A549 (cell line): Measurements from ENCODE around the gene SLC22A13. TPM values are rescaled to one million over a fixed set of nuclear protein-coding genes. Genes with fewer than 3 reads are reported as not detected.
"Not testable (repeated sequence)": the region's sequence is repeated elsewhere in the genome, so short reads cannot be mapped to it uniquely, and the experiment has no call there.

Source experiments
- ATAC-seq, 2 experiments: fragments of 200-7000 bp in 1 of 2; fragments of >200 bp in 1 of 2; cut with Nextera tagmentation in 1 of 2; cut with Tn5 transposase in 1 of 2; 3 replicates each; pipeline versions ENCODE4 v1.8.0 to v1.9.1; 2018 to 2020; ENCODE audit warnings: mild to moderate bottlenecking in 1 of 2, moderate library complexity in 1 of 2
- CTCF ChIA-PET: fragments of 300-600 bp; sonication (Branson Sonifier 250); formaldehyde crosslinking; extraction: SDS; loops from one replicate; lab custom pipeline; 2021; ENCODE audit warnings: antibody characterized with exemption, inconsistent platforms; lab: Yijun Ruan, JAX
- POLR2A ChIA-PET: fragments of 350-600 bp; formaldehyde crosslinking; extraction: SDS; loops from one replicate; lab custom pipeline; 2021; ENCODE audit warnings: antibody characterized with exemption, inconsistent platforms; lab: Yijun Ruan, JAX
- DNase-seq, 2 experiments: peaks; one replicate each; pipeline versions ENCODE4 v3.0.0 to v3.0.0-alpha.2; 2011 to 2016; ENCODE audit warnings: low read depth in 1 of 2, low spot score in 1 of 2
- FAIRE-seq: peaks from 2 replicates; lab custom pipeline; 2011; peaks lifted over from hg19 to GRCh38; lab: Jason Lieb, UNC
- H3K27ac ChIP-seq, 2 experiments: fragments of >200 bp; sonication (Bioruptor Twin); formaldehyde crosslinking; 3 replicates each; pipeline ENCODE4 v1.5.1; 2016 to 2017
- H3K4me1 ChIP-seq: fragments of >200 bp; sonication (Bioruptor Twin); formaldehyde crosslinking; 3 replicates; pipeline ENCODE4 v1.6.1; 2016
- H3K4me2 ChIP-seq: fragments of >200 bp; sonication (Bioruptor Twin); formaldehyde crosslinking; 3 replicates; pipeline ENCODE4 v1.6.1; 2016
- H3K4me3 ChIP-seq: fragments of >200 bp; sonication (Bioruptor Twin); formaldehyde crosslinking; 3 replicates; pipeline ENCODE4 v1.5.1; 2016
- H3K9me3 ChIP-seq: fragments of >200 bp; sonication (Bioruptor Twin); formaldehyde crosslinking; 3 replicates; pipeline ENCODE4 v1.6.1; 2016
- EHMT2 ChIP-seq: fragments of 200-600 bp; sonication (generic); IDR thresholded peaks from 2 replicates; pipeline ENCODE4 v1.6.1; 2016; ENCODE audit warnings: antibody characterized with exemption, low read depth, mild to moderate bottlenecking, moderate library complexity
- HDAC2 ChIP-seq: fragments of 200-600 bp; sonication (generic); IDR thresholded peaks from 2 replicates; pipeline ENCODE4 v1.6.1; 2016
- JUN ChIP-seq, 2 experiments: fragments of >200 bp; sonication (Bioruptor Twin); formaldehyde crosslinking; IDR thresholded peaks; 2 replicates in 1 of 2; 3 replicates in 1 of 2; pipeline ENCODE4 v1.6.1; 2016 to 2017
- MAFK ChIP-seq: fragments of 450-650 bp; IDR thresholded peaks from 2 replicates; pipeline ENCODE4 v1.6.1; 2014; ENCODE audit not compliant: partially characterized antibody
- MYC ChIP-seq: IDR thresholded peaks from 2 replicates; pipeline ENCODE4 v1.6.1; 2012; ENCODE audit warnings: mild to moderate bottlenecking, inconsistent platforms, low read length, improper control_type of control experiment, borderline replicate concordance
- TFCP2L1 ChIP-seq: fragments of 250-450 bp; sonication (Bioruptor Pico); IDR thresholded peaks from 2 replicates; pipeline ENCODE4 v1.5.0; 2021; ENCODE audit warnings: mild to moderate bottlenecking
- ZFP36 ChIP-seq: fragments of 450-650 bp; IDR thresholded peaks from 2 replicates; pipeline ENCODE4 v1.6.1; 2014; ENCODE audit warnings: borderline replicate concordance; ENCODE audit not compliant: partially characterized antibody
- ZNF302 ChIP-seq: fragments of 250-450 bp; sonication (Bioruptor Pico); IDR thresholded peaks from 2 replicates; pipeline ENCODE4 v1.9.0; 2021; ENCODE audit warnings: inconsistent platforms, mild to moderate bottlenecking, moderate library complexity
- ZSCAN20 ChIP-seq: fragments of 250-450 bp; sonication (Bioruptor Pico); IDR thresholded peaks from 2 replicates; pipeline ENCODE4 v1.8.0; 2022; ENCODE audit warnings: mild to moderate bottlenecking, moderate library complexity
- WGBS: methylation state at CpG from one replicate; pipeline ENCODE4 v1.1.6; 2017; ENCODE audit errors: missing lambda C conversion rate; 5-methylcytosine and 5-hydroxymethylcytosine counted together
- polyA plus RNA-seq, 4 experiments: library from polyadenylated mRNA; depleted of rRNA in 3 of 4; stranded (reverse); fragments of >200 nt; fragmentation: RNase III in 1 of 4; extraction: RNeasy Plus Mini Kit Qiagen cat#74134 plus additional on column Dnase treatment in 1 of 4; gene quantifications; 2 replicates in 3 of 4; 3 replicates in 1 of 4; pipeline ENCODE4 v1.2.3, GENCODE V29; 2011 to 2017
- TF ChIP-seq, protein P1 (sequence below): IDR thresholded peaks from 2 replicates; pipeline ENCODE4 v1.6.1; 2012

SLC22A13 gene
- polyA plus RNA-seq, 2 of the 4 experiments (the other 2 are of a cell fraction): 0.13 to 0.21 TPM

DNA sequence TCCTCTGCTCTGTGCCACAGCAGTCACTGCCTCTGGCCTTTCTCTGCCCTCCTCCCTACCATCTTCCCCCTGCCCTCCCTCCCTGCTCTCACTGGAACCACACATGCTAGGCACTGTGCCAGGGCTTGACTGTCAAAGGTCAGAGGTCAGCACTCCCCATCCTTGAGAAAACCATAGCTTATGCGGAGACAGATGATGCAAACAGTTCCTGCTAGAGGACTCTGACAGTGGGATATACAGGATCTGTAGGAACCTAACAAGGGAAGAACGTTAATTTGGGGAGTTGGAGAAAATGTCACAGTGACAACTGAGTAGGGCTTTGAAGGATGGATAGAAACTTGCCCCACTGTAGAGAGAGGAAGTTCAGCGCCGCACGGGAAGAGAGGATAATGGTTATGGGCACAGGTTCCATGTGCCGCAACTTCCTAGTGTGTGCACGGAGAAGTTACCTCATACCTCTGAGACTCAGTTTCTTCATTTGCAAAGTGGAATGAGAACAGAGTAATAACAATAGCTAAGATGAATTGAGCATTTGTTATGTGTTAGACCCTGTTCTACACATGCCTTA, 51.7 kb downstream of the SLC22A13 start:
- 79% methylated on average over 7 of the region's 7 CpGs for WGBS
- DNase-seq (no peak), FAIRE-seq (no peak), ATAC-seq (no peak)
- TF ChIP-seq ZNF302 (CRISPR knock-in tag): no peak
- TF ChIP-seq, protein P1, sequence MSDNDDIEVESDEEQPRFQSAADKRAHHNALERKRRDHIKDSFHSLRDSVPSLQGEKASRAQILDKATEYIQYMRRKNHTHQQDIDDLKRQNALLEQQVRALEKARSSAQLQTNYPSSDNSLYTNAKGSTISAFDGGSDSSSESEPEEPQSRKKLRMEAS: no peak
- no peak for TF ChIP-seq JUN (IDR thresholded peaks at IDR 0.05)
- no peak for TF ChIP-seq EHMT2
- Histone ChIP-seq H3K4me1 (no peaks in the 10 kb centered on the region), H3K4me2 (no peak overlapping the region), H3K9me3 (no peaks in the 10 kb centered on the region), H3K27ac (no peak overlapping the region), H3K4me3 (no peak overlapping the region)
- CTCF ChIA-PET: no interaction called here
- POLR2A ChIA-PET: no interaction called here

DNA sequence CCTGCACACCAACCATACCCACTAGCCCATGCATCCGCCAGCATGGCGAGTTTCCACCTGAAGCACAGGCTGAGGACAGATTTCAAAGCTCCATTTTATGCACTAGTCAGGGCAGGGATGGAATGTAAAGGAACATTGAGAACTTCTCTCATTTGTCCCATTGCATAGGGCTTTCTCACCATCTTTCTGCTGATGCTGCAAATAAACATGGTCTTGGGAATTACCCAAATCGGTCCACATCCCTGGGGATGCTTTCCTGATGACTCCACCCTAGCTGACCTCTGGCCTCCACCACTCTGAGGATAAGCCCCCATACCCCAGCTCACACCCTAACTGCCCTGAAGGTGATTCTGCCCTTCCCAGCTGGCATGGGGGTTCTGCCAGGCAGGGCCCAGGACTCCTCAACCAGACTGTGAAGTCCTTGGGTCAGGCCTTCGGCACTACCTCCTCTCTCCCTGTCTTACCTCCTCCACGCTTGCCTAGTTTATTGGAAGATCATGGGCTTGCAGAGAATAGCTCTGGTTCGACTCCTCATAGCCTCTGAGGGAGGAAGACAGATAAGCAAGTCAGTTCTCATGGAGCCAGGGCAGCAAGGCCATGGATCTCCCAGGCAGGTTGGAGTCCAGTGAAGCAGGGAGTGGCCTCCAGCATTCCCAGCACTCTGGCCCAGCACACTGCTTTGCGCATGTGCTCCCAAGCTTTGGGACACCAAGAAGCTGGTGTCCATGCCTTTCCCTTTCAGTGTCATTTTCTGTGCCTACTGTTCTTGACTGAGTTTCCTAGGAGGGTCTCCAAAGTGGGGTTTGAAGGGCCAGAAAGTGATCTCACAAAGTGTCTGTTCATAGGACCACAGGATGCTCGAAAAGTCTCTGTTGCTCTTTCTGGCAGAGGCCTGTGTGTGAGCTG, 53.4 kb downstream of the SLC22A13 start:
- POLR2A ChIA-PET: no interaction called here

DNA sequence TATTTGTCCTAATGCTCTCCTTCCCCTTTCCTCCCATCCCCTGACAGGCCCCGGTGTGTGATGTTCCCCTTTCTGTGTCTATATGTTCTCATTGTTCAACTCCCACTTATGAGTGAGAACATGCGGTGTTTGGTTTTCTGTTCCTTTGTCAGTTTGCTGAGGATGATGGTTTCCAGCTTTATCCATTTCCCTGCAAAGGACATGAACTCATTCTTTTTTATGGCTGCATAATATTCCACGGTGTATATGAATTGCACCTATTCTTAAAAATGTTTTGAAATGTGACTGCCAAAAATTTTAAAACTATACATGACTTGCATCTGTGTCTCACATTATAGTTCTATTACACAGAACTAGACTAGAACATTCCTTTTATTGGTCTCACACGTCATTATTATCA, 55.0 kb downstream of the SLC22A13 start:
- H3K4me1 ChIP-seq, H3K4me2 ChIP-seq, DNase-seq, H3K4me3 ChIP-seq, POLR2A ChIA-PET, FAIRE-seq, ATAC-seq, H3K27ac ChIP-seq, H3K9me3 ChIP-seq: not testable (repeated sequence)
- 64% methylated on average over 4 of the region's 4 CpGs for WGBS
- CTCF ChIA-PET: interaction anchor here (2.7 kb wide), 1 partner anchor 26 kb away, joined by 10 read pairs; the partner anchor contains the start of gene XYLB

More for the DNA sequence above, 53.4 kb downstream of the SLC22A13 start:
- TF ChIP-seq ZFP36: no peak
- peak; percentile 91 for TF ChIP-seq MAFK
- Histone ChIP-seq H3K4me1 (no peaks in the 10 kb centered on the region), H3K4me3 (no peak overlapping the region), H3K4me2 (no peak overlapping the region), H3K27ac (no peak overlapping the region), H3K9me3 (no peaks in the 10 kb centered on the region)
- DNase-seq (no peak), ATAC-seq (no peak), FAIRE-seq (no peak)
- CTCF ChIA-PET: interaction anchor here (0.5 to 2.7 kb wide), 4 partner anchors 21 to 250 kb away, joined by 3 to 10 read pairs (median 3); partner anchors contain the start of gene XYLB
- 61% methylated on average over 8 of the region's 8 CpGs for WGBS

DNA sequence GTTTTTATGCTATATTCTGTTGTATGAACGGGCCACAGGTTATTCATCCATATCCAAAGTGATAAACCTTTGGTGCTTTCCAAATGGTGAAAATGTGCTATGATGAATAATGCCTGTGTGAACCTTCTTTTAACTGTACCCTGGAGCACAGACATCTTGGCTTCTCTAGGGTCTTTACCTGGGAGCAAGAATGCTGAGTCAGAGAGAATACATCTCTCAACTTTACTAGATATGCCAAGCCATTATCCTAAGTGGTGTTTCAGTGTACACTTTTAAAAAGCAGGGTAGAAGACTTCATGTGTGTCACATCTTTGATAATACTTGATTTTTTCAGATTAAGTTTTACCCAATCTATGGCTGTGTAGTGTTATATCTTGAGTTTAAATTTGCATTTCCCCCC, 57.4 kb downstream of the SLC22A13 start:
- no peak for DNase-seq
- H3K9me3 ChIP-seq: peaks cover 12% of the 10 kb centered on the region; the same call in 2 of the 3 replicates
- H3K27ac ChIP-seq: no peak overlapping the region
- CTCF ChIA-PET: no interaction called here
- H3K4me1 ChIP-seq: no peaks in the 10 kb centered on the region
- TF ChIP-seq ZNF302 (CRISPR knock-in tag) (no peak), MAFK (peak; percentile 52)
- no peak for FAIRE-seq
- POLR2A ChIA-PET: no interaction called here
- no peak for ATAC-seq
- H3K4me3 ChIP-seq: no peak overlapping the region
- no peak overlapping the region for H3K4me2 ChIP-seq
- WGBS: 0% methylated on average over 1 of the region's 1 CpG

DNA sequence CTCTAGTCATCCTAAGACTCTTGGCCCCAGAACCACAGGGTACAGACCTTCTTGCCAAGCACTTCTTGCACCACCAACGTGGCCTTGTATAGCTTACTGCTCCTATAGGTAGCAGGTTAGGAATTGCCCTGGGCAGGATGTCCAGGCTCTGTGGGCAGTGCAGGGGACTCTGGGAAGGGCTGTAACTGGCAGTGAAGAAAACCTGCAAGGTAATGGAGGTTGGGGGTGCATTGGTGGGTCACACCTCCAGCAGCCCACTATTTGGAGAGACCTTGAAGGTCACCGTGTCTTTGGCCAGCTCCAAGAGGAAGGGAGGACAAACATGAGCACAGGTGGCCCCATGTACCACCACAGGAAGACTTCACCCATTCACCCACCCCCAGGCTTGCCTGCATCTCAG, 59.6 kb downstream of the SLC22A13 start:
- Histone ChIP-seq H3K4me2 (no peak overlapping the region), H3K4me3 (no peak overlapping the region), H3K27ac (no peak overlapping the region), H3K4me1 (no peaks in the 10 kb centered on the region), H3K9me3 (peaks cover 12% of the 10 kb centered on the region; the same call in 2 of the 3 replicates)
- TF ChIP-seq TFCP2L1: no peak
- TF ChIP-seq MYC: no peak
- TF ChIP-seq ZSCAN20 (CRISPR knock-in tag): no peak
- TF ChIP-seq HDAC2: no peak
- FAIRE-seq (no peak), ATAC-seq (no peak), DNase-seq (no peak)
- POLR2A ChIA-PET: no interaction called here
- 0% methylated on average over 2 of the region's 2 CpGs for WGBS
- CTCF ChIA-PET: interaction anchor here (1.0 to 3.8 kb wide), 6 partner anchors 21 to 197 kb away, joined by 3 to 23 read pairs (median 4); partner anchors contain the start of gene XYLB
